ENCODE data around the gene MAP3K21. TPM values are rescaled to one million over a fixed set of nuclear protein-coding genes. Genes with fewer than 3 reads are reported as not detected.

MAP3K21 gene
- total RNA-seq, 1 experiment from 2014 or later: 24.2 TPM

DNA sequence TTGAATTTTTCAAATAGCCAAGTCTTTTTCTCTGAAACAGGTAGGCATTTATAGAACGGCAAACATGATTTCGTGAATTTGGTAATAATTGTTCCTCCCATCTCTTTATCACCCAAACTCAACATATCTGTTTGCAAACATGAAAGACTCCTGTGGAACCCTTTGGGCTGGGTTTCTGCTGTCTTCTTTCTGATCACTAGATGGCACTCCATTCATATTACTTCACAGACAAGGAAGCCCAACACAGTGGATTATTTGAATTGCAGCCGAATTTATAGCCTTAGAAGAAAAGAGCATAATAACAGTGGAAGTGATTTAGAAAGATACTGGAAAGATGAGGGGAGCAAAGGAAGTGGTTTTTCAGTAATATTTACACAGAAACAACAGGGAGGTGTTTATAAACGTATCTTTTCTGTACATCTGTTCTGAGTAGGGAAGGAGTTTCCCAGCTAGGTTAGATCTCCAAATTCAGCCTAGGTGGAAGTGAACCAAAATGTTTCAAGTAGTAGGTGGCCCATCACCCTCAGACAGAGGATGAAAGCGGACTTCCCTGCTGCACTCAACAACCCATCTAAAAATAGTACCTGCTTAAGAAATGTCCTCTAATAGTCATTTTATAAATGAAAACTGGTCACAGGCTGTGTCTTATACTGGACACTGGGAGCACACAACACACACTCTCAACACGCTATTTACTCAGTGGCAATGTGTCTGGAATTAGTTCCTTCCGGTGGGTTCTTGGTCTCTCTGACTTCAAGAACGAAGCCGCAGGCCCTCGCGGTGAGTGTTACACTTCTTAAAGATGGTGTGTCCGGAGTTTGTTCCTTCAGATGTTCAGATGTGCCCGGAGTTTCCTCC lies 67.6 kb downstream of the MAP3K21 start:
- Mint-ChIP-seq H3K4me1 (ENCODE audit: insufficient read depth, unreplicated experiment) (no peaks in the 10 kb centered on the region), H3K9me3 (ENCODE audit: unreplicated experiment) (no peaks in the 10 kb centered on the region), H3K27ac (ENCODE audit: low read depth, unreplicated experiment) (no peak overlapping the region), H3K27me3 (ENCODE audit: insufficient read depth, unreplicated experiment) (no peaks in the 10 kb centered on the region), H3K4me3 (ENCODE audit: unreplicated experiment) (no peak overlapping the region), H3K36me3 (ENCODE audit: insufficient read depth, unreplicated experiment) (no peaks in the 10 kb centered on the region)
- DNase-seq (ENCODE audit: unreplicated experiment): peak; percentile 81
- TF ChIP-seq, protein P1, sequence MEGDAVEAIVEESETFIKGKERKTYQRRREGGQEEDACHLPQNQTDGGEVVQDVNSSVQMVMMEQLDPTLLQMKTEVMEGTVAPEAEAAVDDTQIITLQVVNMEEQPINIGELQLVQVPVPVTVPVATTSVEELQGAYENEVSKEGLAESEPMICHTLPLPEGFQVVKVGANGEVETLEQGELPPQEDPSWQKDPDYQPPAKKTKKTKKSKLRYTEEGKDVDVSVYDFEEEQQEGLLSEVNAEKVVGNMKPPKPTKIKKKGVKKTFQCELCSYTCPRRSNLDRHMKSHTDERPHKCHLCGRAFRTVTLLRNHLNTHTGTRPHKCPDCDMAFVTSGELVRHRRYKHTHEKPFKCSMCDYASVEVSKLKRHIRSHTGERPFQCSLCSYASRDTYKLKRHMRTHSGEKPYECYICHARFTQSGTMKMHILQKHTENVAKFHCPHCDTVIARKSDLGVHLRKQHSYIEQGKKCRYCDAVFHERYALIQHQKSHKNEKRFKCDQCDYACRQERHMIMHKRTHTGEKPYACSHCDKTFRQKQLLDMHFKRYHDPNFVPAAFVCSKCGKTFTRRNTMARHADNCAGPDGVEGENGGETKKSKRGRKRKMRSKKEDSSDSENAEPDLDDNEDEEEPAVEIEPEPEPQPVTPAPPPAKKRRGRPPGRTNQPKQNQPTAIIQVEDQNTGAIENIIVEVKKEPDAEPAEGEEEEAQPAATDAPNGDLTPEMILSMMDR (IDR thresholded peaks at IDR 0.05; ENCODE audit: unreplicated experiment): peak; percentile 98
- intact Hi-C loops (cut with micrococcal nuclease): loop anchor here (1.0 to 10.0 kb wide), 7 partner anchors 30 to 930 kb away; no protein-coding TSS in a partner anchor
- BruUV-seq (replicated peaks): no TSS peak
- ChIA-PET POLR2A (interaction anchor here (1.1 to 1.7 kb wide), 3 partner anchors 46 to 67 kb away, joined by 4 read pairs; no protein-coding TSS in a partner anchor), CTCF (interaction anchor here (0.6 to 2.4 kb wide), 36 partner anchors 9 to 915 kb away, joined by 3 to 32 read pairs (median 4); no protein-coding TSS in a partner anchor)

DNA sequence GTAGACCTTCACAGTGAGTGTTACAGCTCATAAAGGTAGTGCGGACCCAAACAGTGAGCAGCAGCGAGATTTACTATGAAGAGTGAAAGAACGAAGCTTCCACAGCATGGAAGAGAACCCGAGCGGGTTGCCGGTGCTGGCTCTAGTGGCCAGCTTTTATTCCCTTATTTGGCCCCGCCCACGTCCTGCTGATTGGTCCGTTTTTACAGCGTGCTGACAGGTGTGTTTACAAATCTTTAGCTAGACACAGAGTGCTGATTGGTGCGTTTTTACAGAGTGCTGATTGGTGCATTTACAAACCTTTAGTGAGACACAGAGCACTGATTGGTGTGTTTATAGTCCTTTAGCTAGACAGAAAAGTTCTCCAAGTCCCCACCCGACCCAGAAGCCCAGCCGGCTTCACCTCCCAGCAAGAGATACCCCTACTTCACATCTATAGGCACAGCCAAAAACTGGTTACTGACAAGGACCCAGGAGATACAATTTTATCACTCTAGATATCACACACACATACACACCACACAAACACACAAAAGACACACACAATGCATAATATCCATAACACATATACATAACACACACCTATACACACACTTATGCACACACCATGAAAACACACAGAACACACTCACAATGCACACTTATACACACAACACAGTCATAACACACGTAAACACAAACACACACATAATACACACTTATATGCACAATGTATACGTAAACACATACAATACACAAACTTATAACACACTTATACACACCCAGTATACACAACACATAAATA lies 68.5 kb downstream of the MAP3K21 start:
- TF ChIP-seq, protein P1 (IDR thresholded peaks at IDR 0.05; ENCODE audit: unreplicated experiment): no peak
- Mint-ChIP-seq H3K4me3 (ENCODE audit: unreplicated experiment) (no peak overlapping the region), H3K36me3 (ENCODE audit: insufficient read depth, unreplicated experiment) (no peaks in the 10 kb centered on the region), H3K27ac (ENCODE audit: low read depth, unreplicated experiment) (no peak overlapping the region), H3K27me3 (ENCODE audit: insufficient read depth, unreplicated experiment) (no peaks in the 10 kb centered on the region), H3K4me1 (ENCODE audit: insufficient read depth, unreplicated experiment) (no peaks in the 10 kb centered on the region), H3K9me3 (ENCODE audit: unreplicated experiment) (no peaks in the 10 kb centered on the region)
- DNase-seq (ENCODE audit: unreplicated experiment): no peak
- BruUV-seq (replicated peaks): no TSS peak
- CTCF ChIA-PET: interaction anchor here (0.6 to 2.4 kb wide), 37 partner anchors 10 to 914 kb away, joined by 3 to 32 read pairs (median 4); no protein-coding TSS in a partner anchor
- intact Hi-C loops (cut with micrococcal nuclease): loop anchor here (1.0 to 10.0 kb wide), 7 partner anchors 29 to 929 kb away; no protein-coding TSS in a partner anchor
- POLR2A ChIA-PET: interaction anchor here (0.8 to 1.2 kb wide), 3 partner anchors 45 to 477 kb away, joined by 3 to 4 read pairs (median 4); no protein-coding TSS in a partner anchor

DNA sequence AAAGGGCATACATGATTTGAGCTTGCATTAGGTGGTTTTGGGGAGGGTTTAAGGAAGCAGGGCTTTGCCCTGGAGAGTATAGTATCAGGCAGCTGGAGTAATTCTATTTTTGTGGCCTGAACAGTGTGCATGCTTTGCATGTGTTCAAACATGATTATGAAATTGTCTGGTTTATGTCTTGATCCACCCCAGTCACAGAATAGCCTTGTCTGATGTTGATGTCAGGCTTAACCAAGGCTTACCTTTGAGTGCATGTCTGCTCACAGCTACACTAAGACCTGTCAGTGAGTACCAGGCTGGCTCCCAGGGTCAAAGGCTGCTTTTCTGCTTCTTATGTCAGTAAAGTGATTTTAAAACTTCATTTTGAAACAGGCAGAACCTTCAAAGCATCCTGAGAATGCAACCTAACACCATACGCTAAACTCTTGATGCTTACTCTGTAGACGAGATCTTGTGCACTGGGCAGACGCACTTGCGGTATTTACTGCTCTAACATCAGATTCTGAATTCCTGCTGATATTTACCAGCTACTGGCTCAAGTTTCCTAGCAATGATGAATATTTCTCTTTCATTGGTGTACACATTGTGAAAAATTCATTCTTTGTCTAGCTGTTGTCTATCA lies 78.9 kb downstream of the MAP3K21 start:
- DNase-seq (ENCODE audit: unreplicated experiment): no peak
- TF ChIP-seq, protein P1 (IDR thresholded peaks at IDR 0.05; ENCODE audit: unreplicated experiment): no peak
- BruUV-seq (replicated peaks): no TSS peak
- H3K27me3 Mint-ChIP-seq (ENCODE audit: insufficient read depth, unreplicated experiment): no peaks in the 10 kb centered on the region
- H3K4me3 Mint-ChIP-seq (ENCODE audit: unreplicated experiment): no peak overlapping the region
- ChIA-PET POLR2A (interaction anchor here (0.7 to 1.1 kb wide), 2 partner anchors 686 to 1029 kb away, joined by 3 read pairs; no protein-coding TSS in a partner anchor), CTCF (interaction anchor here (0.5 to 2.1 kb wide), 10 partner anchors 9 to 705 kb away, joined by 3 to 7 read pairs (median 4); partner anchors contain the start of gene SLC35F3)
- no peak overlapping the region for H3K27ac Mint-ChIP-seq (ENCODE audit: low read depth, unreplicated experiment)
- H3K36me3 Mint-ChIP-seq (ENCODE audit: insufficient read depth, unreplicated experiment): no peaks in the 10 kb centered on the region
- H3K4me1 Mint-ChIP-seq (ENCODE audit: insufficient read depth, unreplicated experiment): peaks cover 6% of the 10 kb centered on the region
- intact Hi-C loops (cut with micrococcal nuclease): no loop called here
- peaks cover 20% of the 10 kb centered on the region for H3K9me3 Mint-ChIP-seq (ENCODE audit: unreplicated experiment)

Data from MCF 10A (cell line).